GF-D8 (cell line): ENCODE measurements around the gene CNTN6.

ENCODE experiments used
- DNase-seq: peaks from one replicate; lab custom pipeline; 2025; lab: John Stamatoyannopoulos, UW

CNTN6 gene

DNA sequence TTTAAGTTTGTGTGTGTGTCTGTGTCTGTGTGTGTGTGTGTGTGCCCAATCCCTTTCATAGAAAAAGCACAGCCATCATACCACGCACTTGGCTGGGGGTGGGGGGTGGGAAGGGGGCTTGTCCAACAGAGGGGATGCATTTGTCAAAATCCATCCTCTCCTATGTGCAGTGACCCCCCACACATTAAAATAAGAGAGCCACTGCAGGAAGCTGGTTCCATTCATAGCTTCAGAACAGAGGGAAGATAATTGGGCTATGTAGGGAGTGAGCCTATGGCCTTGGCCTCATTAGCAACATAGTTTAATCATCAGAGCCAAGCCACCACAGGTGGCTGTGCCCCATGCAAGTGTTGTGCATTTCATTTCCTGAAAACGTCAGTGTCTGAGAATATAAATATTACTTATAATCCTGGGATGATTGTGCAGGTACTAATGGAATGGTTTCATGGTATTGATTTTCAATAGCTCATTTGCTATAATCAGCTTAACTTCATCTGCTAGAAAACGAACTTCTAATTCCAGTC, 330.8 kb downstream of the CNTN6 start:
- no peak for DNase-seq

- no peak for DNase-seq
Observed at GRCh38 chr3:1439395-1439794, 346.6 kb downstream of the CNTN6 start.

DNA sequence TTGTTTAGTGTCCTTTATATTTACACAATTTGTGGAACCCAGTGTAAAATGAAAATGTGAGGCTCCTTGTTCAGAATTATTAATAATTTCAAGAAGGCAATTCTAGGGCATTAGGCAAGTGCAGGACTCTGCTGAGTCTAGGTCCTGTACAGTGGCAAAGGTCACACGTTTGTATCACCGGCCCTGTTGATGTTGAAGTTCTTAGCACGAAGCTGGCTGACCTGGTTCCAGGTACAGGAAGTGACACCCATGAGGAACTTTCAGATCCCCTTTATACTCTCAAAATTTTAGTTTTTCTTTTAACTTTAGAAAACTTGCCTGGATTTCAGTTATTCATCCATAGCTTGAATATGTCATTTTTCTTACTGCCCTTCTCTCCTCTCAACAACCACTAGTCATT, 349.4 kb downstream of the CNTN6 start:
- no peak for DNase-seq

- no peak for DNase-seq
Observed at GRCh38 chr3:1444195-1444594, 351.4 kb downstream of the CNTN6 start.

- no peak for DNase-seq
Observed at GRCh38 chr3:1446531-1446930, 353.7 kb downstream of the CNTN6 start.

DNA sequence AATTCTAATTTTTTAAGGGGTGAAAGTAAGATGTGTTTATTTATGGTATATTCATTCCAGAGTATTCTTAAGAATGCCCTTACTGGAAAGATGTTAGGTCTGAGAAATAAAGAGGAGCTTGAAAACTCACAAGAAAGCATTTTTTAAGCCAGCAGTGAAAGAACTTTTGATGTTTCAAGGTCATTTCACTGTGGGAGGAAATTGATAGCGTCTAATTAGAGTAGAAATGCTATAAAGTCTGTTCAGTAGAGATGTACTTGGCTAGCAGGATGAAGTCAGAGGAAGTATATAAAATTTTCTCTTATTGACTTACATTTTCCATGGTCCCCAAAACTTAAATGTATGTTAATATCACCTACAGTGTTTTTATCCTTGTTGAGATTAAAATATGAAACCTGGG, 354.6 kb downstream of the CNTN6 start:
- DNase-seq = no peak

GRCh38 chr3:1448443-1448842, 355.6 kb downstream of the CNTN6 start:
- DNase-seq = no peak
